GM03348 (cell line): ENCODE data around the gene KCNN3.

Source experiments
- DNase-seq: peaks from one replicate; pipeline ENCODE4 v3.0.0; 2012; ENCODE audit warnings: low spot score

KCNN3 gene

GRCh38 chr1:154791292-154792166 is 78.6 kb downstream of the KCNN3 start:
- DNase-seq = no peak

GRCh38 chr1:154788886-154789285 is 81.2 kb downstream of the KCNN3 start:
- DNase-seq = no peak

GRCh38 chr1:154788110-154788870 is 81.8 kb downstream of the KCNN3 start:
- no peak for DNase-seq

- no peak for DNase-seq
Measured at GRCh38 chr1:154786804-154787570, 83.1 kb downstream of the KCNN3 start.

GRCh38 chr1:154784924-154785531 is 85.1 kb downstream of the KCNN3 start:
- no peak for DNase-seq

- no peak for DNase-seq
Measured at GRCh38 chr1:154784416-154784815, 85.7 kb downstream of the KCNN3 start.

- no peak for DNase-seq
Measured at GRCh38 chr1:154783976-154784375, 86.1 kb downstream of the KCNN3 start.

- DNase-seq = no peak
Measured at GRCh38 chr1:154780541-154780940, 89.5 kb downstream of the KCNN3 start.

GRCh38 chr1:154779551-154780189 is 90.4 kb downstream of the KCNN3 start:
- no peak for DNase-seq

GRCh38 chr1:154778944-154779343 is 91.1 kb downstream of the KCNN3 start:
- DNase-seq = no peak

GRCh38 chr1:154778275-154778674 is 91.8 kb downstream of the KCNN3 start:
- no peak for DNase-seq

- DNase-seq = no peak
Measured at GRCh38 chr1:154777781-154778180, 92.3 kb downstream of the KCNN3 start.

GRCh38 chr1:154777154-154777553 is 92.9 kb downstream of the KCNN3 start:
- no peak for DNase-seq

GRCh38 chr1:154775621-154776605 is 94.2 kb downstream of the KCNN3 start:
- no peak for DNase-seq

- DNase-seq = no peak
Measured at GRCh38 chr1:154774175-154774855, 95.8 kb downstream of the KCNN3 start.

GRCh38 chr1:154773551-154773950 is 96.5 kb downstream of the KCNN3 start:
- no peak for DNase-seq

- DNase-seq = no peak
Measured at GRCh38 chr1:154772606-154773506, 97.2 kb downstream of the KCNN3 start.

- DNase-seq = no peak
Measured at GRCh38 chr1:154772056-154772455, 98.0 kb downstream of the KCNN3 start.
